ENCODE measurements around the gene EFNB2. TPM values are rescaled to one million over a fixed set of nuclear protein-coding genes. Genes with fewer than 3 reads are reported as not detected.

The EFNB2 gene
- total and polyA plus RNA-seq, 2 donors (not counting 3 experiments of a cell fraction or from before 2014, with no cell fraction given) = 50.4 to 69.5 TPM

DNA sequence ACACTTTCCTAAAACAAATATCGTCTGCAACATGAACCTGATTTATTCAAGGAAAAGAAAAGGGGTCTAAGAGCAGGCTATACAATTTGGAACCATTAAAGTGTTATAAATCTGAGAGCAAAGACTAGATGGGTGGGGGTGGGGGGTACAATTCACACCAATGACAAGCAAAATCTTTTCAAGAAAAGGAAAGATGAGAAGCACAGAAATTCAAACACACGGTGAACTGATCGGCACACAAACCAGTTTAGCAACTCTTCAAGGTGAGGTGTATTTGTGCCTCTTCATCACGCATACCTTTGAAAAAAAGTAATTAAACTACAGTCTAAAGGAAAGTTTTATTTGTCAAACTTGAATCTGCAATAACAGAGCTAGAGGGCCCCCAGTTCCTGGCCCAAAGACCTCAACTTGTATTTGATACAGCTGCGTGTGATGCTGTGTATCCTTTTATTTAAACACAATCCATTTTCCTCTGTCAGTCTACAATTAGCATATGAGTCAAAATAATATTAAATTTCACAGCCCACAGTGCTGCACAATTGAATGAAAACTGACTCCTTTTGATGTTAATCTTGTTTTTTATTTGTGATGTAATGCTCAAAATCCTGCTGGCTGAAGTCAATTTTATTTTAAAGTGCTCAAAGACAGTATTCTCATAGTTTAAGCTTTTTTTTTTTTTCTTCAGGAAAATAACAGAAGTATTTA lies 14.2 kb downstream of the EFNB2 start:
- Histone ChIP-seq H3K4me1 (ENCODE audit: control insufficient read depth, extremely low read depth, insufficient read depth, low read length) (peaks cover 19% of the 10 kb centered on the region), H3K9ac (replicated peaks; ENCODE audit: extremely low read depth, insufficient read depth, low read length) (no peak overlapping the region), H3K4me3 (replicated peaks in 1 of 3; ENCODE audit: insufficient read depth in 1 of 3, low read depth in 1 of 3, low read length in 3 of 3) (no peak overlapping the region), H3K27ac (ENCODE audit: insufficient read depth, low read depth, low read length) (no peak overlapping the region), H2AFZ (ENCODE audit: low read depth, low read length) (no peak overlapping the region), H4K20me1 (replicated peaks; ENCODE audit: control insufficient read depth, extremely low read depth, insufficient read depth, low read length) (peaks cover 2% of the 10 kb centered on the region), H3K79me2 (ENCODE audit: control insufficient read depth, insufficient read depth, low read length) (peaks cover 22% of the 10 kb centered on the region), H3K9me3 (replicated peaks; ENCODE audit: control insufficient read depth, insufficient read depth, low read length) (no peaks in the 10 kb centered on the region), H3K27me3 (ENCODE audit: control insufficient read depth in 2 of 2, insufficient read depth in 2 of 2, low read length in 2 of 2) (no peaks in the 10 kb centered on the region), H3K9me1 (replicated peaks; ENCODE audit: control insufficient read depth, extremely low read depth, insufficient read depth, low read length) (no peaks in the 10 kb centered on the region), H3K4me2 (ENCODE audit: insufficient read depth, low read length) (no peak overlapping the region), H3K36me3 (ENCODE audit: control insufficient read depth in 2 of 2, extremely low read depth in 1 of 2, insufficient read depth in 2 of 2, low read length in 2 of 2) (peaks cover 0 to 7% of the 10 kb centered on the region in 2 experiments)
- DNase-seq (ENCODE audit: low read depth, low spot score) (no peak), FAIRE-seq (no peak)
- BruUV-seq (replicated peaks) = no TSS peak
- no peak for TF ChIP-seq EZH2 (IDR thresholded peaks at IDR 0.05; ENCODE audit: borderline replicate concordance, low read depth, low read length, severe bottlenecking)
- dilution Hi-C loops (cut with MboI; ENCODE audit: extremely low pct_ligation_motif_present, low sequenced_read_pairs) (no loop called here), intact Hi-C loops (cut with micrococcal nuclease) (no loop called here)
- ChIA-PET POLR2A (interaction anchor here (0.7 kb wide), 1 partner anchor 173 kb away, joined by 3 read pairs; no protein-coding TSS in a partner anchor), CTCF (interaction anchor here (1.2 to 1.7 kb wide), 2 partner anchors 12 to 15 kb away, joined by 3 to 6 read pairs; no protein-coding TSS in a partner anchor)

- dilution Hi-C loops (cut with MboI; ENCODE audit: extremely low pct_ligation_motif_present, low sequenced_read_pairs) (no loop called here), intact Hi-C loops (cut with micrococcal nuclease) (loop anchor here (1.0 kb wide), 1 partner anchor 437 kb away; no protein-coding TSS in a partner anchor)
- no peak for TF ChIP-seq MYC (IDR thresholded peaks at IDR 0.05; ENCODE audit: low read depth, low read length)
- TF ChIP-seq, protein P1, sequence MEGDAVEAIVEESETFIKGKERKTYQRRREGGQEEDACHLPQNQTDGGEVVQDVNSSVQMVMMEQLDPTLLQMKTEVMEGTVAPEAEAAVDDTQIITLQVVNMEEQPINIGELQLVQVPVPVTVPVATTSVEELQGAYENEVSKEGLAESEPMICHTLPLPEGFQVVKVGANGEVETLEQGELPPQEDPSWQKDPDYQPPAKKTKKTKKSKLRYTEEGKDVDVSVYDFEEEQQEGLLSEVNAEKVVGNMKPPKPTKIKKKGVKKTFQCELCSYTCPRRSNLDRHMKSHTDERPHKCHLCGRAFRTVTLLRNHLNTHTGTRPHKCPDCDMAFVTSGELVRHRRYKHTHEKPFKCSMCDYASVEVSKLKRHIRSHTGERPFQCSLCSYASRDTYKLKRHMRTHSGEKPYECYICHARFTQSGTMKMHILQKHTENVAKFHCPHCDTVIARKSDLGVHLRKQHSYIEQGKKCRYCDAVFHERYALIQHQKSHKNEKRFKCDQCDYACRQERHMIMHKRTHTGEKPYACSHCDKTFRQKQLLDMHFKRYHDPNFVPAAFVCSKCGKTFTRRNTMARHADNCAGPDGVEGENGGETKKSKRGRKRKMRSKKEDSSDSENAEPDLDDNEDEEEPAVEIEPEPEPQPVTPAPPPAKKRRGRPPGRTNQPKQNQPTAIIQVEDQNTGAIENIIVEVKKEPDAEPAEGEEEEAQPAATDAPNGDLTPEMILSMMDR (IDR thresholded peaks at IDR 0.05; ENCODE audit: extremely low read depth in 1 of 2, insufficient read depth in 1 of 2, low read depth in 1 of 2, low read length in 2 of 2) = peak; percentile 12 to 25
- H3K79me2 ChIP-seq (ENCODE audit: control insufficient read depth, insufficient read depth, low read length) = peaks cover 21% of the 10 kb centered on the region
- H2AFZ ChIP-seq (ENCODE audit: low read depth, low read length) = no peak overlapping the region
- H3K4me2 ChIP-seq (ENCODE audit: insufficient read depth, low read length) = no peak overlapping the region
- H3K4me1 ChIP-seq (ENCODE audit: control insufficient read depth, extremely low read depth, insufficient read depth, low read length) = peaks cover 19% of the 10 kb centered on the region
- DNase-seq (ENCODE audit: low read depth, low spot score) = peak; percentile 55
- no peaks in the 10 kb centered on the region for H4K20me1 ChIP-seq (replicated peaks; ENCODE audit: control insufficient read depth, extremely low read depth, insufficient read depth, low read length)
- ChIA-PET POLR2A (no interaction called here), CTCF (interaction anchor here (1.5 kb wide), 1 partner anchor 171 kb away, joined by 5 read pairs; no protein-coding TSS in a partner anchor)
- H3K4me3 ChIP-seq (replicated peaks in 1 of 3; ENCODE audit: insufficient read depth in 1 of 3, low read depth in 1 of 3, low read length in 3 of 3) = no peak overlapping the region
- no peak overlapping the region for H3K27ac ChIP-seq (ENCODE audit: insufficient read depth, low read depth, low read length)
- H3K27me3 ChIP-seq (ENCODE audit: control insufficient read depth in 2 of 2, insufficient read depth in 2 of 2, low read length in 2 of 2) = no peaks in the 10 kb centered on the region
- no peaks in the 10 kb centered on the region for H3K9me3 ChIP-seq (replicated peaks; ENCODE audit: control insufficient read depth, insufficient read depth, low read length)
- H3K36me3 ChIP-seq (ENCODE audit: control insufficient read depth in 2 of 2, extremely low read depth in 1 of 2, insufficient read depth in 2 of 2, low read length in 2 of 2) = peaks cover 0 to 5% of the 10 kb centered on the region in 2 experiments
- H3K9me1 ChIP-seq (replicated peaks; ENCODE audit: control insufficient read depth, extremely low read depth, insufficient read depth, low read length) = no peaks in the 10 kb centered on the region
- no peak for FAIRE-seq
- no TSS peak for BruUV-seq (replicated peaks)
- no peak overlapping the region for H3K9ac ChIP-seq (replicated peaks; ENCODE audit: extremely low read depth, insufficient read depth, low read length)
These were observed 15.0 kb downstream of the EFNB2 start for GRCh38 chr13:106520251-106521054.
